ENCODE measurements around the gene MYADML2. TPM values are rescaled to one million over a fixed set of nuclear protein-coding genes. Genes with fewer than 3 reads are reported as not detected.

The MYADML2 gene, protein sequence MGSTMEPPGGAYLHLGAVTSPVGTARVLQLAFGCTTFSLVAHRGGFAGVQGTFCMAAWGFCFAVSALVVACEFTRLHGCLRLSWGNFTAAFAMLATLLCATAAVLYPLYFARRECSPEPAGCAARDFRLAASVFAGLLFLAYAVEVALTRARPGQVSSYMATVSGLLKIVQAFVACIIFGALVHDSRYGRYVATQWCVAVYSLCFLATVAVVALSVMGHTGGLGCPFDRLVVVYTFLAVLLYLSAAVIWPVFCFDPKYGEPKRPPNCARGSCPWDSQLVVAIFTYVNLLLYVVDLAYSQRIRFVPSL
- not detected for polyA plus RNA-seq (2013, experiment 1 of 2)
- 0.01 TPM for polyA plus RNA-seq (2013, experiment 2 of 2)

DNA sequence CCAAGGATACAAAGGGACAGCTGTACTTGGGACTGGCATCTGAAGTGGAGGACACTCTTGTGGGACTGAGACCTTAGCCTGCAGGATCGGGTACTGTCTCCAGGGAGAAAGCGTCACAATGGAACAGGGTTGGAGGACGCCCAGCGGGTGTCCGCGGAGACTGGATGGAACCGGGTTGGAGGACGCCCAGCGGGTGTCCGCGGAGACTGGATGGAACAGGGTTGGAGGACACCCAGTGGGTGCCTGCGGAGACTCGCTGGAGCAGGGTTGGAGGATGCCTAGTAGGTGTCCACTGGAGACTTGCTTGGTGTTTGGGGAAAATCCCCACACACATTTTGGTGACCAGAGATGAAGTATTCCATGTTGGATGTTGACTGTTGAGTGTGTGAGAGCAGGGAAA lies at the start of gene MYADML2:
TSS of gene MYADML2 (minus strand) at position 45 of the 400 bp plus-strand sequence. CDS start 5,492 bp downstream, outside the sequence.
- no peak within 1 kb of the TSS for H2BK5ac ChIP-seq (ENCODE audit: low read length)
- no peak within 1 kb of the TSS for H3K9ac ChIP-seq (ENCODE audit: low read length)
- H3K4ac ChIP-seq (ENCODE audit: low read depth, low read length) = no peak within 1 kb of the TSS
- no CpG with 5 or more reads among the region's 13 CpGs for WGBS (ENCODE audit: extremely low coverage, insufficient coverage, low lambda C conversion rate)
- H2BK120ac ChIP-seq (ENCODE audit: low read depth, low read length) = no peak within 1 kb of the TSS
- no peak within 1 kb of the TSS for H4K8ac ChIP-seq (ENCODE audit: low read depth, low read length)
- H3K27me3 ChIP-seq (ENCODE audit: insufficient read depth, low read length, poor library complexity) = no peaks in the 10 kb centered on the region
- H3K79me1 ChIP-seq (ENCODE audit: low read length) = no peaks in the 10 kb centered on the region
- no peaks in the 10 kb centered on the region for H3K4me1 ChIP-seq (ENCODE audit: control insufficient read depth, low read depth, low read length)
- H3K27ac ChIP-seq (ENCODE audit: low read depth, low read length) = no peak within 1 kb of the TSS
- H3K23ac ChIP-seq (ENCODE audit: low read length) = no peak within 1 kb of the TSS
- H3K36me3 ChIP-seq (ENCODE audit: control insufficient read depth, insufficient read depth, low read length) = no peaks in the 10 kb centered on the region
- H2AK5ac ChIP-seq (ENCODE audit: low read length) = no peak within 1 kb of the TSS
- no peak for DNase-seq
- no peak within 1 kb of the TSS for H2BK15ac ChIP-seq (replicated peaks; ENCODE audit: low read depth)
- H3K4me3 ChIP-seq (ENCODE audit: low read length) = no peak within 1 kb of the TSS
- no peak within 1 kb of the TSS for H4K5ac ChIP-seq (ENCODE audit: low read length)
- H3K18ac ChIP-seq (ENCODE audit: low read length) = no peak within 1 kb of the TSS
- H3K79me2 ChIP-seq (ENCODE audit: control insufficient read depth, insufficient read depth, low read length) = no peaks in the 10 kb centered on the region
- no peak within 1 kb of the TSS for H3K56ac ChIP-seq (ENCODE audit: low read length)
- H3K4me2 ChIP-seq (ENCODE audit: low read length) = no peak within 1 kb of the TSS

DNA sequence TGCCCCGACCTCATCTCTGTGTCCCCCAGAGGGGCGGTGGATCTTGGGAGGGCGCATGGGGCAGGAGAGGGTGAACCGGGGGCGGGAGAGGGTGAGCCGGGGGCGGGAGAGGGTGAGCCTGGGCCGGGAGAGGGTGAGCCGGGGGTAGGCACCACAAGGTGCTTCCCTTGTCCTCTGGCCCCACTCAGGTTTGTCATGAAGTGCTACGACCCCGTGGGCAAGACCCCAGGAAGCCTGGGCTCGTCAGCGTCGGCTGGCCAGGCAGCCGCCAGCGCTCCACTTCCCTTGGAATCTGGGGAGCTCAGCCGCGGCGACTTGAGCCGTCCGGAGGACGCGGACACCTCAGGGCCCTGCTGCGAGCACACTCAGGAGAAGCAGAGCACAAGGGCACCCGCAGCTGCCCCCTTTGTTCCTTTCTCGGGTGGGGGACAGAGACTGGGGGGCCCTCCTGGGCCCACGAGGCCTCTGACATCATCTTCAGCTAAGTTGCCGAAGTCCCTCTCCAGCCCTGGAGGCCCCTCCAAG lies 49.3 kb upstream of the MYADML2 start:
- Histone ChIP-seq H3K4me3 (ENCODE audit: low read length) (no peak overlapping the region), H2BK5ac (ENCODE audit: low read length) (no peak overlapping the region), H3K27me3 (ENCODE audit: insufficient read depth, low read length, poor library complexity) (no peaks in the 10 kb centered on the region), H3K36me3 (ENCODE audit: control insufficient read depth, insufficient read depth, low read length) (no peaks in the 10 kb centered on the region), H3K56ac (ENCODE audit: low read length) (no peak overlapping the region), H3K79me1 (ENCODE audit: low read length) (no peaks in the 10 kb centered on the region), H3K9ac (ENCODE audit: low read length) (no peak overlapping the region), H4K8ac (ENCODE audit: low read depth, low read length) (no peak overlapping the region), H3K18ac (ENCODE audit: low read length) (no peak overlapping the region), H3K27ac (ENCODE audit: low read depth, low read length) (no peak overlapping the region), H3K4me1 (ENCODE audit: control insufficient read depth, low read depth, low read length) (peaks cover 3% of the 10 kb centered on the region), H2BK120ac (ENCODE audit: low read depth, low read length) (no peak overlapping the region), H2AK5ac (ENCODE audit: low read length) (no peak overlapping the region), H2BK15ac (replicated peaks; ENCODE audit: low read depth) (no peak overlapping the region), H3K4me2 (ENCODE audit: low read length) (no peak overlapping the region), H3K4ac (ENCODE audit: low read depth, low read length) (no peak overlapping the region), H3K23ac (ENCODE audit: low read length) (no peak overlapping the region), H3K79me2 (ENCODE audit: control insufficient read depth, insufficient read depth, low read length) (no peaks in the 10 kb centered on the region), H4K5ac (ENCODE audit: low read length) (no peak overlapping the region)
- DNase-seq = no peak
- WGBS (ENCODE audit: extremely low coverage, insufficient coverage, low lambda C conversion rate) = no CpG with 5 or more reads among the region's 28 CpGs

DNA sequence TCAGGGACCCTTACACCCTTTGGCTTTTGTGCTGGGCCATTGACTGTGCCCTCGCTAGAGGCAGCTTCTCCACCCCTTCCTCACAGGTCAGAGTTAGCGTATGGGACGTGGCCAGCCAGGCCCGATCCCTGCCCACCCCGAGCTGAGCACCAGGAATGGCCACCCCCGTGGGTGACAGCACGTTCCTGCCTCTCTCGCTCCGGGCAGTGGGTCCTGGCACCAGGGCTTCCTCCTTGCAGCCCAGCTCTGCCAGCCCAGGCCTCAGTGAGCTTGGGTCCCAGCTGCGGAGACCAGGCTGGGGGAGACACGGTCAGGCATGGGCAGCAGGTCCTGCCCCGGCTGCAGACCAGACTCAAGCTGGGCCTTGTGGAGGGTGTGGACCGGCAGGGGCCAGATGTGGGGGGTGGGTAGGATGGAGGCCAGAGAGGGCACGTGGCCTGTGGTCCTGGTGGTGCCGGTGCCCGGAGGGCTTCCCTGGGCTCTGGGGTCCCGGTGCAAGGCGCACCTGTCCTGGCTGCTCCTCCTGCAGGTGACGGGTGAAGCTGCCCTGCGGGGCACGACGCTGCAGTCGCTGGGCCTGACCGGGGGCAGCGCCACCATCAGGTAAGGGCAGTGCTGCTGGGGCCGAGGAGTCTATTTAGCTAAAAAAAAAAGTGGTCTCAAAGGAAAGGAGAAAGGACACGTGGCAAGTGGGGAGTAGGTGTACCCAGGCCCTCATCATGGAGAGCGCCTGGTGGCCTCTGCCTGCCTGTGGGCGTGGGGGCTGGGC lies 48.6 kb upstream of the MYADML2 start:
- Histone ChIP-seq H3K4me3 (ENCODE audit: low read length) (no peak overlapping the region), H3K27ac (ENCODE audit: low read depth, low read length) (no peak overlapping the region), H3K4me2 (ENCODE audit: low read length) (no peak overlapping the region), H2BK120ac (ENCODE audit: low read depth, low read length) (no peak overlapping the region), H3K27me3 (ENCODE audit: insufficient read depth, low read length, poor library complexity) (no peaks in the 10 kb centered on the region), H3K18ac (ENCODE audit: low read length) (no peak overlapping the region), H2AK5ac (ENCODE audit: low read length) (no peak overlapping the region), H4K8ac (ENCODE audit: low read depth, low read length) (no peak overlapping the region), H3K56ac (ENCODE audit: low read length) (no peak overlapping the region), H3K23ac (ENCODE audit: low read length) (no peak overlapping the region), H3K9ac (ENCODE audit: low read length) (no peak overlapping the region), H3K4ac (ENCODE audit: low read depth, low read length) (no peak overlapping the region), H2BK15ac (replicated peaks; ENCODE audit: low read depth) (no peak overlapping the region), H3K36me3 (ENCODE audit: control insufficient read depth, insufficient read depth, low read length) (no peaks in the 10 kb centered on the region), H3K79me1 (ENCODE audit: low read length) (peaks cover 1% of the 10 kb centered on the region), H3K79me2 (ENCODE audit: control insufficient read depth, insufficient read depth, low read length) (no peaks in the 10 kb centered on the region), H2BK5ac (ENCODE audit: low read length) (no peak overlapping the region), H3K4me1 (ENCODE audit: control insufficient read depth, low read depth, low read length) (peaks cover 3% of the 10 kb centered on the region), H4K5ac (ENCODE audit: low read length) (no peak overlapping the region)
- WGBS (ENCODE audit: extremely low coverage, insufficient coverage, low lambda C conversion rate) = no CpG with 5 or more reads among the region's 29 CpGs
- DNase-seq = no peak

DNA sequence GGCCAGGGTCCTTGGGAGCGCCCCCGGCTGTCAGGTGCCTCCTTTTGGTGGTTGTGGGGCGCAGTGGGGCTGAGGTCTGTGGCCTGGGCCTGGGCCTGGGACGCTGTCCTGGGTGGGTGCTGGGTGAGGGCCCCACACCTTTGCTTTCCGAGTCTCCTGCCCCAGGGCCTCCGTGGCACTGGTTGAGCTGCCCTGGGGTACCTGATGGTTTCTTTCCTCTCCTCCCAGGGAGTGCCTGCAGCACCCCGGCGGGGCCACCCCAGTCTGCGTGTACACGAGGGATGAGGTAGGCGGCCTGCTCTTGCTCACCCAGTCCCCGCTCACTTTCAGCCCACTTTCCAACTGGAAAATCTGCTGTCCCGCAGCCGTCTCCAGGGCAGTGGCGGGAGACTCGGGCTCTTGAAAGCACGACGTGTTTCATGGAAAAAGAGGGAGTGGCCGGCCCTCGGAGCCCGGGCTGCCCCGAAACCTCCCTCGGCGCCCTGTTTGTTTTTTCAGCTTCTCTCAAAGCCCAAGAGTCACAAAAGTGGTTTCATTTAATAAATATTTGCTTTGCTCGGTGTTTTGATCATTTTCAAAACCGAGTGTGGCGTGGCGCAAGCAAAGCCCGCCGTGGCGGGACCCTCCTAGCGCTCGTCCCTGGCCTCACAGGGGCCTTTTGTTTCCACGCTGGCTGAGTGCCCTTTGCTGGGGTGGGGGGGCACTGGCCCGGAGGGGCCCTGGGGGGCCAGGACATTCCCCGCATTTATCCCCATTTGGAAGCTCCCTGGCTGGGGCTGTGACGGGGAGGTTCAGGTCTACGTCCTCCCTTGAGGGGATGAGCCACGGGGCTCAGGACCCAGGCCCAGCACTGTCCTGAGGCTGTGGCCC lies 47.8 kb upstream of the MYADML2 start:
- H3K36me3 ChIP-seq (ENCODE audit: control insufficient read depth, insufficient read depth, low read length) = no peaks in the 10 kb centered on the region
- H2BK5ac ChIP-seq (ENCODE audit: low read length) = no peak overlapping the region

DNA sequence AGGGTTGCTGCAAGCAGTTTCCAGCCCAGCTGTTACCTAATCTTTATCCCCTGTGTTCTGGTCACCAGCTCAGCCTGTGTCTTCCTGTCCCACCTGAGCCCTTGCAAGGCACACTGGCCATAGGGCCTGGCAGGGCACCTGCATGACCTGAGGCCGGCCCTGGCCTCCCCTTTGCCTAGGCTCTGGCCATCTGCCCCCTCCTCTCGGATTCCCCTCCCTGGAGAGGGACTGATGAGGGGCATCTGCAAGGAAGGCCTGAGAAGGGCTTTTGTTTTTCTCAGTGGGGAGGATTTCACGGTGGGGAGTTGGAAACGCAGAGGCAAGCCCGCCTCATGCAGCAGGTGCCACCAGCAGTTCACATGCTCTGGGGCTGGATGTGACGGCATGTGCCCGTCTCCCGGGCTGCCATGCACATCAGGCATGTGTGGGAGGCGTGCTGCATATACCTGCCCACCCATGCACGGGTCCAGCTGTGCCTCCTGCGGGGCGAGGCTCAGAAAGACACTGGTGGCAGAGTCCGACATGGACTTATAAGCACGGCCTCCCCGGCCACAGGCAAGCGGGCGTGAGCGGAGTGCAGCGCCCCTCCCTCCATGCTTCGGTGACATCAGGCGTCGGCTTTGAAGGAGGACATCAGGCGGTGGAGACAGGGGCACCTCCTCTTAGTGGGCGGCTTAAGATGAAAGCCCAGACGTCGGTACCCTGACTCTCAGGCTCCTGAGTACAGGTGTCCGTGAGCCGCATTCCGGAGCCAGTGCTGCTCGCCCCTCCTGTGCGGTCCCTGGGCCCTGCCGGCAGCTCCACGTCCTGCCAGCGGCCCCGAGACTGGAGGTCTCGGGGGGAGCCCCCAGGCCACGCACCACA lies 46.9 kb upstream of the MYADML2 start:
- H4K5ac ChIP-seq (ENCODE audit: low read length) = no peak overlapping the region

More for the DNA sequence above, 47.8 kb upstream of the MYADML2 start:
- H3K9ac ChIP-seq (ENCODE audit: low read length) = no peak overlapping the region
- no CpG with 5 or more reads among the region's 39 CpGs for WGBS (ENCODE audit: extremely low coverage, insufficient coverage, low lambda C conversion rate)
- no peak overlapping the region for H2BK120ac ChIP-seq (ENCODE audit: low read depth, low read length)
- H3K79me2 ChIP-seq (ENCODE audit: control insufficient read depth, insufficient read depth, low read length) = no peaks in the 10 kb centered on the region
- no peak overlapping the region for H3K27ac ChIP-seq (ENCODE audit: low read depth, low read length)
- DNase-seq = no peak
- H3K4me3 ChIP-seq (ENCODE audit: low read length) = no peak overlapping the region
- H3K56ac ChIP-seq (ENCODE audit: low read length) = no peak overlapping the region
- no peak overlapping the region for H2AK5ac ChIP-seq (ENCODE audit: low read length)
- peaks cover 1% of the 10 kb centered on the region for H3K79me1 ChIP-seq (ENCODE audit: low read length)
- no peaks in the 10 kb centered on the region for H3K27me3 ChIP-seq (ENCODE audit: insufficient read depth, low read length, poor library complexity)
- no peak overlapping the region for H3K4ac ChIP-seq (ENCODE audit: low read depth, low read length)
- H3K4me2 ChIP-seq (ENCODE audit: low read length) = no peak overlapping the region
- no peak overlapping the region for H4K5ac ChIP-seq (ENCODE audit: low read length)
- no peak overlapping the region for H4K8ac ChIP-seq (ENCODE audit: low read depth, low read length)
- no peak overlapping the region for H3K18ac ChIP-seq (ENCODE audit: low read length)
- no peak overlapping the region for H3K23ac ChIP-seq (ENCODE audit: low read length)
- peaks cover 3% of the 10 kb centered on the region for H3K4me1 ChIP-seq (ENCODE audit: control insufficient read depth, low read depth, low read length)
- H2BK15ac ChIP-seq (replicated peaks; ENCODE audit: low read depth) = no peak overlapping the region

More for the DNA sequence above, 46.9 kb upstream of the MYADML2 start:
- Histone ChIP-seq H3K18ac (ENCODE audit: low read length) (no peak overlapping the region), H2BK15ac (replicated peaks; ENCODE audit: low read depth) (no peak overlapping the region), H2AK5ac (ENCODE audit: low read length) (no peak overlapping the region), H3K36me3 (ENCODE audit: control insufficient read depth, insufficient read depth, low read length) (no peaks in the 10 kb centered on the region), H3K4me1 (ENCODE audit: control insufficient read depth, low read depth, low read length) (peaks cover 3% of the 10 kb centered on the region), H3K27me3 (ENCODE audit: insufficient read depth, low read length, poor library complexity) (no peaks in the 10 kb centered on the region), H3K27ac (ENCODE audit: low read depth, low read length) (no peak overlapping the region), H4K8ac (ENCODE audit: low read depth, low read length) (no peak overlapping the region), H3K23ac (ENCODE audit: low read length) (no peak overlapping the region), H3K79me2 (ENCODE audit: control insufficient read depth, insufficient read depth, low read length) (no peaks in the 10 kb centered on the region), H3K79me1 (ENCODE audit: low read length) (peaks cover 1% of the 10 kb centered on the region), H3K56ac (ENCODE audit: low read length) (no peak overlapping the region), H3K4ac (ENCODE audit: low read depth, low read length) (no peak overlapping the region), H2BK5ac (ENCODE audit: low read length) (no peak overlapping the region), H2BK120ac (ENCODE audit: low read depth, low read length) (no peak overlapping the region), H3K4me2 (ENCODE audit: low read length) (no peak overlapping the region), H3K4me3 (ENCODE audit: low read length) (no peak overlapping the region), H3K9ac (ENCODE audit: low read length) (no peak overlapping the region)
- no CpG with 5 or more reads among the region's 37 CpGs for WGBS (ENCODE audit: extremely low coverage, insufficient coverage, low lambda C conversion rate)
- no peak for DNase-seq
